Kidney (tissue), 14 donors: ENCODE results near the gene SBNO2. TPM values are rescaled to one million over a fixed set of nuclear protein-coding genes. Genes with fewer than 3 reads are reported as not detected.
A peak's percentile ranks its signal among the peaks of the same experiment; 100 is the strongest.
"Not testable (repeated sequence)": the region's sequence is repeated elsewhere in the genome, so short reads cannot be mapped to it uniquely, and the experiment has no call there.

Experiments
- DNase-seq, 5 donors: peaks; one replicate each; pipeline ENCODE4 v3.0.0-alpha.2; 2013 to 2020
- FAIRE-seq: peaks from 2 replicates; lab custom pipeline; 2012; peaks lifted over from hg19 to GRCh38; lab: Jason Lieb, UNC
- H3K27ac ChIP-seq, 2 donors: one replicate each; pipeline ENCODE4 v1.7.0; 2013; ENCODE audit warnings: low read depth in 2 of 2, low read length in 2 of 2, inconsistent platforms in 1 of 2
- H3K27me3 ChIP-seq: one replicate; pipeline ENCODE4 v1.7.1; 2013; ENCODE audit warnings: low read length, inconsistent platforms; ENCODE audit not compliant: control insufficient read depth, insufficient read depth
- H3K36me3 ChIP-seq, 3 donors: one replicate each; pipeline versions ENCODE4 v1.7.0 to v1.7.1; 2013; ENCODE audit warnings: low read length in 3 of 3, control low read depth in 1 of 3, inconsistent platforms in 1 of 3; ENCODE audit not compliant: insufficient read depth in 3 of 3, control insufficient read depth in 2 of 3
- H3K4me1 ChIP-seq, 3 donors: one replicate each; pipeline versions ENCODE4 v1.7.0 to v1.7.1; 2013; ENCODE audit warnings: low read length in 3 of 3, inconsistent platforms in 1 of 3, low read depth in 1 of 3; ENCODE audit not compliant: control insufficient read depth in 2 of 3, insufficient read depth in 2 of 3
- H3K4me3 ChIP-seq, 3 donors: one replicate each; pipeline versions ENCODE4 v1.7.0 to v1.8.1; 2013; ENCODE audit warnings: low read length in 3 of 3, control low read depth in 1 of 3, inconsistent platforms in 1 of 3
- H3K9ac ChIP-seq, 3 donors: one replicate each; pipeline versions ENCODE4 v1.7.0 to v1.7.1; 2013; ENCODE audit warnings: low read length in 3 of 3, control low read depth in 1 of 3, inconsistent platforms in 1 of 3
- H3K9me3 ChIP-seq, 3 donors: one replicate each; pipeline versions ENCODE4 v1.7.0 to v1.7.1; 2013; ENCODE audit warnings: low read length in 3 of 3, control low read depth in 1 of 3, inconsistent platforms in 1 of 3; ENCODE audit not compliant: control insufficient read depth in 2 of 3, insufficient read depth in 1 of 3
- intact Hi-C: fragments of 100-400 bp; cut with DNase I; formaldehyde crosslinking; loops from one replicate; pipeline ENCODE4 v1.11.1; 2022
- polyA plus RNA-seq: library from polyadenylated mRNA; stranded (reverse); fragments of 350-450 nt; fragmentation: Illumina TruSeq; extraction: RNeasy Lipid Tissue Mini Kit (QIAGEN cat#74804); gene quantifications from one replicate; pipeline ENCODE4 v1.2.3, GENCODE V29; 2014; ENCODE audit warnings: low read depth, low replicate concordance; ENCODE audit not compliant: insufficient read depth
- total RNA-seq: library from RNA; stranded (reverse); fragmentation: NEBNext Ultra II Directional; extraction: Animal tissue kit (Norgen Biotek cat#: 25700); gene quantifications from one replicate; pipeline ENCODE4 v1.2.1, GENCODE V29; 2021
- TF ChIP-seq, protein P1 (sequence below): IDR thresholded peaks from 3 replicates; pipeline ENCODE4 v1.5.1; 2012; ENCODE audit warnings: mild to moderate bottlenecking, moderate library complexity, borderline replicate concordance; ENCODE audit not compliant: insufficient read depth; ENCODE audit errors: extremely low read depth
- donor health status: control.
- donor health status: control.
- donor health status: control.
- donor health status: control.
- donor health status: control.
- donor health status: DM: yes; HTN: yes; CAD: no.
- donor health status: Normal renal cell carcinoma (clear cell type).

SBNO2 gene
- total and polyA plus RNA-seq, 2 donors from 2014 or later, result 12.2 to 156 TPM

DNA sequence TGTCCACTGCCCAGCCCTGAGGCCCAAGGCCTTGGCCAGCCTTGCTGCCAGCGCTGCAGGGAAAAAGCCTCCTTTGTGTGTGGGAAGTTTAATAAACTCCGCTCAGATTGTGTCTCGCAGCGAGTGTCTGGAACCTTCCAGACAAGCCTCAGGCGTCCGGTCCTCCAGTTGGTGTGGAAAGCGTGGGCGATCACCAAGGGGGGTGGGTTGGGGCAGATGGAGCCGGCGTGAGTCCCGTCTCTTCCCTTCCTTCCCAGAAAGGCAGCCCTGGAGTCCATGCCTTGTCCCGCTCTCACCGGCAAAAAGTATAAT, 36.1 kb upstream of the SBNO2 start:
- Histone ChIP-seq H3K27me3 (no peaks in the 10 kb centered on the region), H3K4me3 (no peak overlapping the region), H3K9ac (no peak overlapping the region), H3K9me3 (no peaks in the 10 kb centered on the region), H3K36me3 (peaks cover 0 to 3% (median 0%) of the 10 kb centered on the region in 3 donors), H3K27ac (peak overlapping the region in 1 of 2 donors; percentile 17), H3K4me1 (peaks cover 0 to 46% (median 16%) of the 10 kb centered on the region in 3 donors)
- intact Hi-C loops, result no loop called here
- FAIRE-seq (no peak), DNase-seq (no peak)
- TF ChIP-seq, protein P1, sequence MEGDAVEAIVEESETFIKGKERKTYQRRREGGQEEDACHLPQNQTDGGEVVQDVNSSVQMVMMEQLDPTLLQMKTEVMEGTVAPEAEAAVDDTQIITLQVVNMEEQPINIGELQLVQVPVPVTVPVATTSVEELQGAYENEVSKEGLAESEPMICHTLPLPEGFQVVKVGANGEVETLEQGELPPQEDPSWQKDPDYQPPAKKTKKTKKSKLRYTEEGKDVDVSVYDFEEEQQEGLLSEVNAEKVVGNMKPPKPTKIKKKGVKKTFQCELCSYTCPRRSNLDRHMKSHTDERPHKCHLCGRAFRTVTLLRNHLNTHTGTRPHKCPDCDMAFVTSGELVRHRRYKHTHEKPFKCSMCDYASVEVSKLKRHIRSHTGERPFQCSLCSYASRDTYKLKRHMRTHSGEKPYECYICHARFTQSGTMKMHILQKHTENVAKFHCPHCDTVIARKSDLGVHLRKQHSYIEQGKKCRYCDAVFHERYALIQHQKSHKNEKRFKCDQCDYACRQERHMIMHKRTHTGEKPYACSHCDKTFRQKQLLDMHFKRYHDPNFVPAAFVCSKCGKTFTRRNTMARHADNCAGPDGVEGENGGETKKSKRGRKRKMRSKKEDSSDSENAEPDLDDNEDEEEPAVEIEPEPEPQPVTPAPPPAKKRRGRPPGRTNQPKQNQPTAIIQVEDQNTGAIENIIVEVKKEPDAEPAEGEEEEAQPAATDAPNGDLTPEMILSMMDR, result no peak

DNA sequence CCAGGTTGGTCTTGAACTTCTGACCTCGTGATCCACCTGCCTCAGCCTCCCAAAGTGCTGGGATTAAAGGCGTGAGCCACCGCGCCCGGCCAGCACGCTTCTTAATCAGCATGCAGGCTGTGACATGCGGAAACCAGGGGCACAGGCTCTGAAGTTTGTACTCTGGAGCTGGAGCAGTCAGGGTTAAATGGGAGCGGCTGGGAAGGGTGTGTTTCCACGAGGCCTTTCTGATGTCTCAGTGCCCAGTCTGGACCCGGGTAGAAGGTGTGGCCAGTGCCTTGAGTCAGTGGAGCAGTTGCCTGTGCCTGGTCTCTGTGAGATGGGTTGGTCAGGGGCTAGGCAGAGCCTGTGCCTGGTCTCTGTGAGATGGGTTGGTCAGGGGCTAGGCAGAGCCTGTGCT, 34.8 kb upstream of the SBNO2 start:
- DNase-seq, result peak in 1 of 5 donors; percentile 45
- H3K27me3 ChIP-seq, FAIRE-seq, H3K9ac ChIP-seq, H3K36me3 ChIP-seq, H3K4me3 ChIP-seq, H3K9me3 ChIP-seq, H3K27ac ChIP-seq, intact Hi-C loops: not testable (repeated sequence)
- peaks cover 0 to 35% (median 11%) of the 10 kb centered on the region in 3 donors for H3K4me1 ChIP-seq

DNA sequence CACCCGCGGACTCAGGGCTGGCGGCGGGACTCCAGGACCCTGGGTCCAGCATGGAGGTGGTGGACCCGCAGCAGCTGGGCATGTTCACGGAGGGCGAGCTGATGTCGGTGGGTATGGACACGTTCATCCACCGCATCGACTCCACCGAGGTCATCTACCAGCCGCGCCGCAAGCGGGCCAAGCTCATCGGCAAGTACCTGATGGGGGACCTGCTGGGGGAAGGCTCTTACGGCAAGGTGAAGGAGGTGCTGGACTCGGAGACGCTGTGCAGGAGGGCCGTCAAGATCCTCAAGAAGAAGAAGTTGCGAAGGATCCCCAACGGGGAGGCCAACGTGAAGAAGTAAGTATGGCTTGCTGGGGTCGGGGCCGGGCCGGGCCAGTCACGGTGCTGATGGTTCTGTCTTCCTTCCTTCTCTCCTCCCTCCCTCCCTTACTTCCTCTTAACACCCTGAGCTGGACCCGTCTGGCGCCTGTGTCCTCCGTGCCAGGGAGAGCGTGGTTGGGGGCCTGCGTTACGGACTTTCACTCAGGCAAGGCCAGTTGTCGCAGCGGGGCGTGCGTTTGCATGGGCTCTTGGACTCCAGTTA, 32.9 kb upstream of the SBNO2 start:
- Histone ChIP-seq H3K9me3 (no peaks in the 10 kb centered on the region), H3K4me1 (peaks cover 3 to 29% (median 4%) of the 10 kb centered on the region in 3 donors), H3K4me3 (peak overlapping the region; percentile 55 to 90 (median 81)), H3K9ac (peak overlapping the region; percentile 29 to 90 (median 82)), H3K36me3 (peaks cover 0 to 3% (median 0%) of the 10 kb centered on the region in 3 donors), H3K27me3 (no peaks in the 10 kb centered on the region), H3K27ac (peak overlapping the region; percentile 74 to 86)
- TF ChIP-seq, protein P1, result no peak
- intact Hi-C loops, result no loop called here
- DNase-seq (peak in 3 of 5 donors; percentile 48 to 78 (median 56)), FAIRE-seq (no peak)

DNA sequence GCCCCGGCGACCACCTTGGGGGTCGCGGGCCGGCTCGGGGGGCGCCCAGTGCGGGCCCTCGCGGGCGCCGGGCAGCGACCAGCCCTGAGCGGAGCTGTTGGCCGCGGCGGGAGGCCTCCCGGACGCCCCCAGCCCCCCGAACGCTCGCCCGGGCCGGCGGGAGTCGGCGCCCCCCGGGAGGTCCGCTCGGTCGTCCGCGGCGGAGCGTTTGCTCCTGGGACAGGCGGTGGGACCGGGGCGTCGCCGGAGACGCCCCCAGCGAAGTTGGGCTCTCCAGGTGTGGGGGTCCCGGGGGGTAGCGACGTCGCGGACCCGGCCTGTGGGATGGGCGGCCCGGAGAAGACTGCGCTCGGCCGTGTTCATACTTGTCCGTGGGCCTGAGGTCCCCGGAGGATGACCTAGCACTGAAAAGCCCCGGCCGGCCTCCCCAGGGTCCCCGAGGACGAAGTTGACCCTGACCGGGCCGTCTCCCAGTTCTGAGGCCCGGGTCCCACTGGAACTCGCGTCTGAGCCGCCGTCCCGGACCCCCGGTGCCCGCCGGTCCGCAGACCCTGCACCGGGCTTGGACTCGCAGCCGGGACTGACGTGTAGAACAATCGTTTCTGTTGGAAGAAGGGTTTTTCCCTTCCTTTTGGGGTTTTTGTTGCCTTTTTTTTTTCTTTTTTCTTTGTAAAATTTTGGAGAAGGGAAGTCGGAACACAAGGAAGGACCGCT, 32.2 kb upstream of the SBNO2 start:
- peaks cover 0 to 3% (median 0%) of the 10 kb centered on the region in 3 donors for H3K36me3 ChIP-seq
- H3K4me1 ChIP-seq, result peaks cover 3 to 27% (median 4%) of the 10 kb centered on the region in 3 donors
- no peaks in the 10 kb centered on the region for H3K27me3 ChIP-seq
- H3K9ac ChIP-seq, result peak overlapping the region; percentile 29 to 90 (median 82)
- intact Hi-C loops, result no loop called here
- H3K9me3 ChIP-seq, result no peaks in the 10 kb centered on the region
- TF ChIP-seq, protein P1, result no peak
- H3K4me3 ChIP-seq, result peak overlapping the region; percentile 55 to 90 (median 81)
- DNase-seq (peak in 2 of 5 donors; percentile 57 to 81), FAIRE-seq (no peak)
- peak overlapping the region; percentile 32 to 86 for H3K27ac ChIP-seq
